NCI-H446 treated with DMSO at 0.1 percent for 48 hours (cell line): ENCODE measurements around the gene RBMY1J.
"Not testable (repeated sequence)": the region's sequence is repeated elsewhere in the genome, so short reads cannot be mapped to it uniquely, and the experiment has no call there.

ENCODE experiments used
- DNase-seq: peaks from one replicate; lab custom pipeline; 2025; lab: John Stamatoyannopoulos, UW

Gene RBMY1J

DNA sequence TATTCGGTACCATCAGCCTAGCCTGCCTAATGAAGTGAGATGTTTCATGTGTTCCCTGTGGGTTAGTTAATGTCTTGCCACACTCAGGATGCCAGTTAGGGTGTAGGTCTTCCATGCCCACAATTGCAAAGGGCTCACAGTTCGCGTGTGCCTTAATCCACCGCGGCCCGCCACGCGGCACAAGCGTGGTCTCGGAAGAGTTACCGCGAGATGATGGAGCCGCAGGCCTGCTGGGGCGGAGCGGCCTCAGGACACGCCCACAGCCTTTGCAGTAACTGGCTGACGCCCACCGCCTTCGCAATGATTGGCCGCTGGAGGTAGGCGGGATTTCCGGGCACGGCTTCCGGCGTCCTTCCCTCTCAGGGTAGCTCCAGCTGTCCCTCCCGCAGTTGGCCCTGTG lies at the start of gene RBMY1J:
RBMY1J (plus strand) TSS at position 301 of the 400 bp plus-strand sequence. CDS start 2,038 bp downstream, outside the sequence.
- not testable (repeated sequence) for DNase-seq

DNA sequence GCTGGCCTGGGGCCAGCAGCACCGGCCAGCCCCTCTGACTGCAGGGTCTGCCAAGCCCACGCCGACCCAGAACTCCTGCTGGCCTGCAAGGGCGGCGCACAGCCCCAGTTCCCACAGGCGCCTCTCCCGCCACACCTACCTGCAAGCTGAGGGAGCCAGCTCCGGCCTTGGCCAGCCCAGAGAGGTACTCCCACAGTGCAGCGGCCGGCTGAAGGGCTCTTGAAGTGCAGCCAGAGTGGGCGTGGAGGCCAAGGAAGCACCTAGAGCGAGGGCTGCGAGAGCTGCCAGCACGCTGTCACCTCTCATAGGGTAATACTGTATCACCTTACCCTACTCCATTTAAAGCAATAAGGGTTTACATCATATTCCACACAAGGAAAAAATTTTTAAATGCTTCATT lies 35.8 kb upstream of the RBMY1J start:
- no peak for DNase-seq

DNA sequence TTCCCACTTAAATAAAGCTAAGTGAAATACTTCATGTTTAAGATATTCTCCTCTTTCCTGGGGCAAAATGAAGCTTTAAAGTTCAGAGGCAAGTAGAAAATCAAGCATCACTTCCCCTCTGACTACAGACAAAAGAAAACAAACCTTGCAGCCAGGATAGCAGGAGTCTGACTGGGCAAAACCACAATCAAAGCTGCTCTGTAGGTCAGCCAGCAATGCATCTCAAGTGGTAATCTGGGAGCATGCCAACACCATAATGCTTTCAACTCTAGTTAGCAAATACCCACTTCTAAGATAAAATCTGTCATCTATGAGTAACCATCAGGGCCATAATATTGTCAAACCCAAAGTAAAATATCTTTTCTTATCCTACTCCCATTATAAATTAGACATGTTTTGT lies 32.6 kb upstream of the RBMY1J start:
- DNase-seq: no peak

DNA sequence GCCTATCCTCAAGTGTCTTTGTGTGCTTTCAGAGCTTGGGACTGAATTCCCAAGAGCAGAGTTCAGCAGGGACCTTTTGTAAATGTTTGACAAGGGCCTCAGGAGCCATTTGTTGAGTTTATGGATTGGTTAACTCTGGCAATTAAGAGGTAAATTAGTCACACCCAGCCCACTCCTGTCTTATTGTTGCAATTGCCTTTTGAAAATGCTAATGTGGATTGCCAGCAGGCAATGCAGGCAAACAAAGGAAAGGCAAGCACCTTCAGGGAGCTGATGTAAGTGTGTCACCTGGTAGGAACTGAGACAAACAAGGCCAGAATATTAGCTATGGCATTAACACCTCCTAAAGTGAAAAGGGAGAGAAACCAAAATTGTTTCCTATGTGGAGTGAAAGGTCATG lies 29.7 kb upstream of the RBMY1J start:
- no peak for DNase-seq

DNA sequence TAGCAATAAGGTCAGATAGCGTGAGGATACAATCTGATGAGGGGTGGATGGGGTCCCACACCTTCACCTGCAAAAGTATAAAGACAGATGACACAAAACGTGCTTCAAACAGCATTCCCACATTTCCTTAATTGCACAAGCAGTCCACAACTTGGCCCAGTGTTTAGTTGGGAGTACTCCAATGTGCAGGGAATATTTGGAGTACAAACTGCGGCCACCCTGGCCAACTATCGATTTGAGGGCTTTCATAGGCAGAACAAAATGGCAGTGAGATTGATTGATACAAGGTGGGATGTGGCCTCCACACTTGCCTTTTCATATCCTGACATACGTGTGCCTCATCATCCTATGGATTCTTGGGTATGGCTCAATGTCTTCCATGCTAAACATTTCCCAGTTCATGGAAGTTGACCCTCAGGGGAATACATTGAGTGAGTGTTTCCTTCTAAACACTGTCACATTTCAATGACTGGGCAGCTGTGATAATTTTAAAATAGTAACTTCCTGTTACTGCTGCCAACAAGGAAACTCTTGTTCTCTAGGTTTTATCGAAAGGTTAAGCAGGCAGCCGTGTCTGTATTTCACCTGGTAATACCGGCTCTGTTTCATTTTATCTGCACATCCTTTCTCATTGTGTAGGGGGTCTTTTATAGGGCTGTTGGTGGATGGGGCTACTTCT lies 41.6 kb downstream of the RBMY1J start:
- DNase-seq: not testable (repeated sequence)

DNA sequence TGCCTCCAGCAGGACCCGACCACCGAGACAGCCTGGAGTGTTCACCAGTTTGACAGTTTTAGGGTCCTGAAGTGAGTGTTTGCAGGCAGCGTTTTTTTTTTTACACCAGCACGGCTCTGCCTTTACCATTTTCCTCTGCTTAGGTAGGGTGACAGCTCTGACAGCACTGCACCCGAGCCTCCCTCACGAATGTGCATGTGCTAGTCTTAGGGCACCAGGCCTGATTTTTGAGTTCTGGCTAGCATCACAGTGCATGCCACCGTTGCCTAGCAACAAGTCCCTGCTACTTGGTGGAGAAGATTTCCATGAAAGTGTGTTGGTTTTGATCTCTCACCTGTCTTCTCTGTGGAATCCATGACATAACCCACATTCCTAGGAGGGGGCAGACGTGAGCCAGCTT lies 52.3 kb downstream of the RBMY1J start:
- not testable (repeated sequence) for DNase-seq

DNA sequence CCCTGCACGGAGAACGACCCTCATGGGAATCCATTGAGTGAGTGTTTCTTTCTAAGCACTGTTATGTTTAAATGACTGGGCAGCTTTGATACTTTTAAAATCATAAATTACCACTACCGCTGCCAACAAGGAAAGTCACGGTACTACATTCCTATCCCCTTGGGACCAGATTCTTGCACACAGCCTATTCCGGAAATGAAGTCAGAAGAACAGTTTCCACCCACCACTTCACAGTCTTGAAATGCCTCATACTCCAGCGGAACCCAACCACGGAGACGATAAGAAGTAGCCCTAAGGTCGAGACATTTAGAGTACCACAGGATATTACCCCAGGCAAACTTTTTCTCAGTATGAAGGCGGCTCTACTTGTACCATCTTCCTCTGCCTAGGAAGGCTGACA lies 58.8 kb downstream of the RBMY1J start:
- not testable (repeated sequence) for DNase-seq
